H1 (cell line): ENCODE data around the gene CNN3.

Source experiments
- ASH2L ChIP-seq: fragments of 200-600, 300-600 bp; sonication (generic); IDR thresholded peaks from one replicate; pipeline ENCODE4 v1.7.1; 2017; ENCODE audit warnings: low read length
- EZH2 ChIP-seq: fragments of 200-600 bp; sonication (generic); IDR thresholded peaks from 2 replicates; pipeline ENCODE4 v1.7.1; 2012; ENCODE audit warnings: low read depth, mild to moderate bottlenecking, moderate library complexity, low read length, inconsistent platforms; ENCODE audit not compliant: severe bottlenecking
- GTF2F1 ChIP-seq: IDR thresholded peaks from 2 replicates; pipeline ENCODE4 v1.6.1; 2012; ENCODE audit warnings: low read depth, low read length, improper control_type of control experiment, borderline replicate concordance
- POLR2A ChIP-seq, 2 experiments: IDR thresholded peaks; 1 replicate in 1 of 2; 2 replicates in 1 of 2; pipeline ENCODE4 v1.6.1; 2011; ENCODE audit warnings: low read depth in 2 of 2, low read length in 2 of 2, mild to moderate bottlenecking in 2 of 2; ENCODE audit errors: control extremely low read depth in 1 of 2
- RNF2 ChIP-seq: fragments of 200-900, 300-1000 bp; sonication (generic); IDR thresholded peaks from 2 replicates; pipeline ENCODE4 v1.7.1; 2016; ENCODE audit warnings: borderline replicate concordance, low read depth, mild to moderate bottlenecking, antibody characterized with exemption, low read length; ENCODE audit not compliant: poor library complexity, severe bottlenecking; ENCODE audit errors: missing control alignments
- YY1 ChIP-seq: IDR thresholded peaks from 2 replicates; pipeline ENCODE4 v1.6.1; 2011; ENCODE audit warnings: low read depth, mild to moderate bottlenecking, low read length
- TF ChIP-seq, protein P1 (sequence below), 3 experiments: IDR thresholded peaks; 1 replicate in 2 of 3; 2 replicates in 1 of 3; pipeline versions ENCODE4 v1.5.1 to v1.6.1; 2011; ENCODE audit warnings: low read length in 3 of 3, mild to moderate bottlenecking in 3 of 3, inconsistent platforms in 2 of 3, low read depth in 1 of 3, moderate library complexity in 1 of 3; ENCODE audit not compliant: insufficient read depth in 1 of 3; ENCODE audit errors: control extremely low read depth in 1 of 3
- TF ChIP-seq, protein P2 (sequence below): IDR thresholded peaks from 2 replicates; pipeline ENCODE4 v1.6.1; 2012; ENCODE audit warnings: inconsistent platforms
- TF ChIP-seq, protein P3 (sequence below): IDR thresholded peaks from 2 replicates; pipeline ENCODE4 v1.6.1; 2011; ENCODE audit warnings: low read length, improper control_type of control experiment

DNA sequence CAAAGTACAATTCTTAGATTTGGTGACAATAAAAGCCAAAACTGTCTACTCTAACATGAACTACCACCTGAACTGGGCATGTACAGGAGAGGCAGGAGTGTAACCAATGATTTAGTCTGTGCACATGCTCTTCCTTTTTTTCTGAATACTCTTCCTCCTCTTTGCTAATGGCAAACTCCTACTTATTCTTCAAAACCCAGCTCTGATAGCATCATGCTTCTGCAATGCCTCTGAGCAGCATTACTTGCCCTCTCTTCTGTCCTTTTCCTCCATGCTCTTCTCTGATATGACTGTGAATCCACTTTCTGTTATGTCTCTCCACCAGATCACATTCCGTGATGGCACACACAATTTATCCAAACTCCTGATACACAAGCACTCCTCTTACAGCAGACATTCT lies 31.4 kb downstream of the CNN3 start:
- TF ChIP-seq, protein P1, sequence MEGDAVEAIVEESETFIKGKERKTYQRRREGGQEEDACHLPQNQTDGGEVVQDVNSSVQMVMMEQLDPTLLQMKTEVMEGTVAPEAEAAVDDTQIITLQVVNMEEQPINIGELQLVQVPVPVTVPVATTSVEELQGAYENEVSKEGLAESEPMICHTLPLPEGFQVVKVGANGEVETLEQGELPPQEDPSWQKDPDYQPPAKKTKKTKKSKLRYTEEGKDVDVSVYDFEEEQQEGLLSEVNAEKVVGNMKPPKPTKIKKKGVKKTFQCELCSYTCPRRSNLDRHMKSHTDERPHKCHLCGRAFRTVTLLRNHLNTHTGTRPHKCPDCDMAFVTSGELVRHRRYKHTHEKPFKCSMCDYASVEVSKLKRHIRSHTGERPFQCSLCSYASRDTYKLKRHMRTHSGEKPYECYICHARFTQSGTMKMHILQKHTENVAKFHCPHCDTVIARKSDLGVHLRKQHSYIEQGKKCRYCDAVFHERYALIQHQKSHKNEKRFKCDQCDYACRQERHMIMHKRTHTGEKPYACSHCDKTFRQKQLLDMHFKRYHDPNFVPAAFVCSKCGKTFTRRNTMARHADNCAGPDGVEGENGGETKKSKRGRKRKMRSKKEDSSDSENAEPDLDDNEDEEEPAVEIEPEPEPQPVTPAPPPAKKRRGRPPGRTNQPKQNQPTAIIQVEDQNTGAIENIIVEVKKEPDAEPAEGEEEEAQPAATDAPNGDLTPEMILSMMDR (IDR thresholded peaks at IDR 0.05; ENCODE audit: control extremely low read depth in 1 of 3, insufficient read depth in 1 of 3, low read depth in 1 of 3, low read length in 3 of 3): no peak
- TF ChIP-seq, protein P2, sequence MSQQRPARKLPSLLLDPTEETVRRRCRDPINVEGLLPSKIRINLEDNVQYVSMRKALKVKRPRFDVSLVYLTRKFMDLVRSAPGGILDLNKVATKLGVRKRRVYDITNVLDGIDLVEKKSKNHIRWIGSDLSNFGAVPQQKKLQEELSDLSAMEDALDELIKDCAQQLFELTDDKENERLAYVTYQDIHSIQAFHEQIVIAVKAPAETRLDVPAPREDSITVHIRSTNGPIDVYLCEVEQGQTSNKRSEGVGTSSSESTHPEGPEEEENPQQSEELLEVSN: no peak
- no peak; a peak in 1 of 3 replicates for TF ChIP-seq POLR2A (IDR thresholded peaks at IDR 0.05; ENCODE audit: control extremely low read depth in 1 of 2, low read depth in 2 of 2, low read length in 2 of 2)
- TF ChIP-seq GTF2F1: no peak
- no peak for TF ChIP-seq RNF2
- TF ChIP-seq ASH2L: no peak
- TF ChIP-seq YY1: no peak
- TF ChIP-seq, protein P3, sequence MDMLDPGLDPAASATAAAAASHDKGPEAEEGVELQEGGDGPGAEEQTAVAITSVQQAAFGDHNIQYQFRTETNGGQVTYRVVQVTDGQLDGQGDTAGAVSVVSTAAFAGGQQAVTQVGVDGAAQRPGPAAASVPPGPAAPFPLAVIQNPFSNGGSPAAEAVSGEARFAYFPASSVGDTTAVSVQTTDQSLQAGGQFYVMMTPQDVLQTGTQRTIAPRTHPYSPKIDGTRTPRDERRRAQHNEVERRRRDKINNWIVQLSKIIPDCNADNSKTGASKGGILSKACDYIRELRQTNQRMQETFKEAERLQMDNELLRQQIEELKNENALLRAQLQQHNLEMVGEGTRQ: no peak
- TF ChIP-seq EZH2: no peak
